ENCODE data around the gene MRPS18A. TPM values are rescaled to one million over a fixed set of nuclear protein-coding genes. Genes with fewer than 3 reads are reported as not detected.

The MRPS18A gene
- total RNA-seq, 1 donor from 2014 or later = 45.1 TPM

- Mint-ChIP-seq H3K27ac (peak overlapping the region; percentile 56), H3K36me3 (ENCODE audit: low read depth) (no peaks in the 10 kb centered on the region), H3K4me1 (ENCODE audit: low read depth) (peaks cover 25% of the 10 kb centered on the region), H3K4me3 (ENCODE audit: low read depth) (no peak overlapping the region), H3K9me3 (peaks cover 4% of the 10 kb centered on the region), H3K27me3 (ENCODE audit: low read depth) (peaks cover 7% of the 10 kb centered on the region)
- peak; percentile 67 for DNase-seq (ENCODE audit: low spot score)
- intact Hi-C loops (cut with micrococcal nuclease) = loop anchor here (1.0 to 2.0 kb wide), 4 partner anchors 48 to 354 kb away; no protein-coding TSS in a partner anchor
Measured at GRCh38 chr6:43724914-43725642, 37.5 kb upstream of the MRPS18A start.

- DNase-seq (ENCODE audit: low spot score) = no peak
- Mint-ChIP-seq H3K9me3 (peaks cover 4% of the 10 kb centered on the region), H3K36me3 (ENCODE audit: low read depth) (no peaks in the 10 kb centered on the region), H3K27ac (peak overlapping the region; percentile 56), H3K4me3 (ENCODE audit: low read depth) (no peak overlapping the region), H3K4me1 (ENCODE audit: low read depth) (peaks cover 25% of the 10 kb centered on the region), H3K27me3 (ENCODE audit: low read depth) (peaks cover 12% of the 10 kb centered on the region)
- intact Hi-C loops (cut with micrococcal nuclease) = loop anchor here (1.0 to 2.0 kb wide), 3 partner anchors 48 to 355 kb away; no protein-coding TSS in a partner anchor
Measured at GRCh38 chr6:43724354-43724753, 36.8 kb upstream of the MRPS18A start.

- H3K27me3 Mint-ChIP-seq (ENCODE audit: low read depth) = peaks cover 12% of the 10 kb centered on the region
- intact Hi-C loops (cut with micrococcal nuclease) = loop anchor here (1.0 to 2.0 kb wide), 3 partner anchors 49 to 355 kb away; no protein-coding TSS in a partner anchor
- H3K4me1 Mint-ChIP-seq (ENCODE audit: low read depth) = peaks cover 25% of the 10 kb centered on the region
- no peaks in the 10 kb centered on the region for H3K9me3 Mint-ChIP-seq
- no peak overlapping the region for H3K4me3 Mint-ChIP-seq (ENCODE audit: low read depth)
- H3K36me3 Mint-ChIP-seq (ENCODE audit: low read depth) = no peaks in the 10 kb centered on the region
- no peak overlapping the region for H3K27ac Mint-ChIP-seq
- DNase-seq (ENCODE audit: low spot score) = peak; percentile 55
Measured at GRCh38 chr6:43723737-43724295, 36.2 kb upstream of the MRPS18A start.

GRCh38 chr6:43722920-43723545 is 35.4 kb upstream of the MRPS18A start:
- Mint-ChIP-seq H3K27me3 (ENCODE audit: low read depth) (peaks cover 12% of the 10 kb centered on the region), H3K36me3 (ENCODE audit: low read depth) (no peaks in the 10 kb centered on the region), H3K4me3 (ENCODE audit: low read depth) (no peak overlapping the region), H3K27ac (no peak overlapping the region), H3K4me1 (ENCODE audit: low read depth) (peaks cover 25% of the 10 kb centered on the region), H3K9me3 (no peaks in the 10 kb centered on the region)
- no peak for DNase-seq (ENCODE audit: low spot score)
- intact Hi-C loops (cut with micrococcal nuclease) = no loop called here

DNA sequence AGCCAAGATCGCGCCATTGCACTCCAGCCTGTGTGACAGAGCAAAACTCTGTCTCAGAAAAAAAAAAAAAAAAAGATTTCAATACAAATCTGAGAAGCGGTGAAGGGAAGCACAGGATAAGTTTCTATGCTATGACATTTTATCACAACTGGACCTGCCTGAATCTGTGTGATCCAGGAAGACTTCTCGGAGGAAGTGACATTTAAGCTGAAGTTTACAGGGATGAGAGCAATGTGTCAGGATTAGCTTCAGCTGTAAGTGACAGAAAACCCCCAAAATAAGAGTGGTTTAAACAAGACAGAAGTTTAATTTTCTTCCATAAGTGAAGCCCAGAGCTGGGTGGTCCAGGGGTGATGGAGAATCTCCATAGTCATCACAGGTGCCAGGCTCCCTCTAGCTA is 33.4 kb upstream of the MRPS18A start:
- intact Hi-C loops (cut with micrococcal nuclease) = no loop called here
- peaks cover 12% of the 10 kb centered on the region for H3K27me3 Mint-ChIP-seq (ENCODE audit: low read depth)
- no peaks in the 10 kb centered on the region for H3K36me3 Mint-ChIP-seq (ENCODE audit: low read depth)
- no peak for DNase-seq (ENCODE audit: low spot score)
- no peak overlapping the region for H3K27ac Mint-ChIP-seq
- no peaks in the 10 kb centered on the region for H3K9me3 Mint-ChIP-seq
- H3K4me1 Mint-ChIP-seq (ENCODE audit: low read depth) = peaks cover 23% of the 10 kb centered on the region
- no peak overlapping the region for H3K4me3 Mint-ChIP-seq (ENCODE audit: low read depth)

DNA sequence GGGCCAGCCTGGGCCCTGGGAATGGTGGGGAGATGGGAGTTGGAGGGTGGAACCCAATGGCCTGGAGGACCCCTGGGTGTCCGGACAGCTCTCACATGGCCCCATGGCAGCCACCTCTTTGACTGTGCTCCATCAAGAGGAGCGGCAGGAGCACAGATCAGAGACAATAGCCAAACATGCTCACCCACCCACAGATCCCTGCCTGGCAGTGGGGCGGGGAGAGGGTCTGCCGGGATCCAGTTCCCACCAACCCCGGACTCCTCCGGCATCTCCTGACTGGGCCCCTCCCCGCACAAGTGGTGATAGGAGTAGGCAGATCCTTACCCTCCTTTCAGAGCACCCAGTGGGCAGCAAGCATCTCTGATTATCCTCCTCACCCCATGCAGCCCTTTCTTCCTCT is 31.9 kb upstream of the MRPS18A start:
- Mint-ChIP-seq H3K4me3 (ENCODE audit: low read depth) (no peak overlapping the region), H3K36me3 (ENCODE audit: low read depth) (no peaks in the 10 kb centered on the region), H3K27me3 (ENCODE audit: low read depth) (peaks cover 12% of the 10 kb centered on the region), H3K4me1 (ENCODE audit: low read depth) (peaks cover 12% of the 10 kb centered on the region), H3K9me3 (no peaks in the 10 kb centered on the region), H3K27ac (no peak overlapping the region)
- intact Hi-C loops (cut with micrococcal nuclease) = no loop called here
- no peak for DNase-seq (ENCODE audit: low spot score)

- intact Hi-C loops (cut with micrococcal nuclease) = no loop called here
- Mint-ChIP-seq H3K27me3 (ENCODE audit: low read depth) (peaks cover 12% of the 10 kb centered on the region), H3K4me1 (ENCODE audit: low read depth) (peaks cover 7% of the 10 kb centered on the region), H3K27ac (no peak overlapping the region), H3K36me3 (ENCODE audit: low read depth) (no peaks in the 10 kb centered on the region), H3K4me3 (ENCODE audit: low read depth) (no peak overlapping the region), H3K9me3 (no peaks in the 10 kb centered on the region)
- no peak for DNase-seq (ENCODE audit: low spot score)
Measured at GRCh38 chr6:43718387-43719105, 31.0 kb upstream of the MRPS18A start.

GRCh38 chr6:43717822-43718221 is 30.2 kb upstream of the MRPS18A start:
- intact Hi-C loops (cut with micrococcal nuclease) = no loop called here
- no peaks in the 10 kb centered on the region for H3K36me3 Mint-ChIP-seq (ENCODE audit: low read depth)
- no peak overlapping the region for H3K4me3 Mint-ChIP-seq (ENCODE audit: low read depth)
- no peaks in the 10 kb centered on the region for H3K9me3 Mint-ChIP-seq
- DNase-seq (ENCODE audit: low spot score) = no peak
- no peak overlapping the region for H3K27ac Mint-ChIP-seq
- peaks cover 12% of the 10 kb centered on the region for H3K27me3 Mint-ChIP-seq (ENCODE audit: low read depth)
- H3K4me1 Mint-ChIP-seq (ENCODE audit: low read depth) = peaks cover 5% of the 10 kb centered on the region

DNA sequence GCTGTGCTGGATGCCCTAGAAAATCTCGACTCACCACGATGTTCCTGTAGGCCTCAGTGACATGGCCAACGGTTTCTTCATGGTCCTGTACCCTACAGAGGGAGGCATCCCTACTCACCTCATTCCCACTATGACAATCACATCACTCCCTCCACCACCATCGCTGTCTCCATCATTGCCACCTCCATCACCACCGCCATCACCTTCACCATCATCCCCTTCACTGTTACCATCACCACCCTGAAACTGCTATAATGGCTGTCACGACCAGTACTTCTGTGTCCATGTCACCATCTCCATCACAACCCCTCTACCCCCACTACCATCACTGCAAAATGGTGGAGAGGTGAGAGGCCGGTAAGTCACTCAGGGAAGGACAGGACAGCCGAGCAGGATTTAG is 29.8 kb upstream of the MRPS18A start:
- H3K36me3 Mint-ChIP-seq (ENCODE audit: low read depth) = no peaks in the 10 kb centered on the region
- intact Hi-C loops (cut with micrococcal nuclease) = no loop called here
- no peak overlapping the region for H3K27ac Mint-ChIP-seq
- no peak overlapping the region for H3K4me3 Mint-ChIP-seq (ENCODE audit: low read depth)
- DNase-seq (ENCODE audit: low spot score) = no peak
- peaks cover 13% of the 10 kb centered on the region for H3K27me3 Mint-ChIP-seq (ENCODE audit: low read depth)
- no peaks in the 10 kb centered on the region for H3K9me3 Mint-ChIP-seq
- peaks cover 5% of the 10 kb centered on the region for H3K4me1 Mint-ChIP-seq (ENCODE audit: low read depth)

DNA sequence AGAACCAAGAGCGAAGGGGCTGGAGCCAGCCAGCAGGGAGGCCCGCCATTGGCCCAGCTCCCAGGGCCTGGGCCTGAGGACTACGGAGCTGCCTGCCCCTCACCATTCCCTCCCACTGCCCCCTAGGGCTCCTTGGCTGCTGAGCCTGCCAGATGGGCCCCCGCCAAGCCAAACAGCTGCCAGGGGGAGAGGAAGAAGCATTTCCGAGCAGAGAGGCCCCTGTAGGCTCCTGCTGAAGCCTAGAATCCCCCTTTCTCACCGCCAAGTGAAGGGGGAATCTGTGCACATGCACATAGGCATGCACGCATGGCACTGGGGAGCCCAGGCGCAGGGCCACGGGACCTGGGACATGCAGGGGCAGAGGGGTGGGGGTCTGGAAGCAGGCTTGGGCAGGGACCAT is 28.5 kb upstream of the MRPS18A start:
- no peak overlapping the region for H3K4me3 Mint-ChIP-seq (ENCODE audit: low read depth)
- no peaks in the 10 kb centered on the region for H3K9me3 Mint-ChIP-seq
- no peak for DNase-seq (ENCODE audit: low spot score)

DNA sequence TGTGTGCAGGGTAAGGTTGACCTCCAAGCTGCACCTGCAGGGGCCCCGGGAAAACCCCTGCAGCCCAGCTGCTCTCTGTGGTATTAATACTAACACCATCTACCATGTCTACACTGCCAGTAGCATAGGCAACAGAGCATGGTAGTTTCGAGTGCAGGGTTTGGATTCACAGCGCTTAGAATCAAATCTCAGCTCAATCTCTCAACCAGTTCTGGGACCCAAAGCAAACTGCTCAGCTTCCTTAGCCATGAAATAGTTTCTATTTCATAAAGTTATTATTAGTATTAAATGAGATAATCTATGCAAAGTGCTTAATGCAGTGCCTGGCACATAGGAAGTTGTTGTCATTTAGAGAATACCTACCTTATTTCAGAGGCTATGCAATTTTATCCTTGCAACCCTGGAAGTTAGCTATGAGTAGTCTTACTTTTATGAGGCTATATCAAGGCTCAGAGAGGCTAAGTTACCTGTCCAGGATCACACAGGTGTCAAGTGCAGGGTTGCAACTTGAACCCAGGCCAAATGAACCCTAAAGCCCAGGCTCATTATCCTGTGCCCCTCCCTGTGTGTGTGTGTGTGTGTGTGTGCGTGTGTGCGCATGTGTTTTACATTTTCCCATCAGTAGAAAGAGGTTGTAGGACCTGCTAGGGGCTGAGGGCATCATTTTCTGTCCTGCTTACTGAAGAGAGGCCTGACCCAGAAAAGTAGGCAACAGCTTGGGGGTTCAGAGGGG is 27.6 kb upstream of the MRPS18A start:
- H3K4me3 Mint-ChIP-seq (ENCODE audit: low read depth) = no peak overlapping the region
- no peak for DNase-seq (ENCODE audit: low spot score)
- intact Hi-C loops (cut with micrococcal nuclease) = no loop called here
- H3K27me3 Mint-ChIP-seq (ENCODE audit: low read depth) = peaks cover 21% of the 10 kb centered on the region
- peaks cover 6% of the 10 kb centered on the region for H3K4me1 Mint-ChIP-seq (ENCODE audit: low read depth)
- H3K9me3 Mint-ChIP-seq = no peaks in the 10 kb centered on the region
- H3K36me3 Mint-ChIP-seq (ENCODE audit: low read depth) = no peaks in the 10 kb centered on the region
- H3K27ac Mint-ChIP-seq = no peak overlapping the region

More for the DNA sequence above, 28.5 kb upstream of the MRPS18A start:
- Mint-ChIP-seq H3K36me3 (ENCODE audit: low read depth) (no peaks in the 10 kb centered on the region), H3K4me1 (ENCODE audit: low read depth) (peaks cover 5% of the 10 kb centered on the region), H3K27ac (no peak overlapping the region), H3K27me3 (ENCODE audit: low read depth) (peaks cover 19% of the 10 kb centered on the region)
- intact Hi-C loops (cut with micrococcal nuclease) = no loop called here

DNA sequence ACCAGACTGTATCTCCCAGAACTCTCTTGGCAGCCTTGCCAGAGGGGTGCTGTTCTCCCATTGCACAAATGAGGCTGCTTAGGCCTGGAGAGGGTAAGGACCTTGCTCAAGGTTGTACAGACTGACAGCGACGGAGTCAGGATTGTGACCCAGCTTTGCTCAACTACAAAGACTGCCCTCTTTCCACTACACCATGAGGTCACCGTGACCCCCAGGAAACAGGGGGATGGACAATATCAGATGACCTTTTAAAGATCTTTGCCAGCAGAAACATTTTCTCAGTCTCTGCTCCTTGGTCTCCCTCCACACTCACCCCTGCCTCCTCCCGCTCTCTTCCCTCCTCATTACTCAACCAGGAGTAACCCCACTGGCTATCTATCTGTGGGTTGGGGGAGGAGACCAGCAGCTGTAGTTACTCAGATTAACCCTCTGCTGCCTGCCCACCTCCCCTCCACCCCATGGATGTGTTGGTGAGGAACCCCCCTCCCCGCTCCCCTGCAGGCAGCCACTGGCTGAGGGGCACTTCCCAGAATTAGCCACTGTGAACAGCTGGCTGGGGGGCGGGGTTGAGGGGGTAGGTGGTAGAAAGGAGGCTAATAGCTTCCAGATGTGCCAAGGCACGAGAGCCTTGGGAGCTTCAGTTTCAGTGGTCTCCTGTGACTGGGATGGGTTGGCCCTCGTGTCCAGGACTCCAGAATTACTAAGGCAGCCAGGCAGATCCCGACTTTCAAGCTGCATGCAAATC is 26.9 kb upstream of the MRPS18A start:
- Mint-ChIP-seq H3K27ac (no peak overlapping the region), H3K4me3 (ENCODE audit: low read depth) (no peak overlapping the region), H3K27me3 (ENCODE audit: low read depth) (peaks cover 15% of the 10 kb centered on the region), H3K4me1 (ENCODE audit: low read depth) (peaks cover 12% of the 10 kb centered on the region), H3K9me3 (no peaks in the 10 kb centered on the region), H3K36me3 (ENCODE audit: low read depth) (no peaks in the 10 kb centered on the region)
- intact Hi-C loops (cut with micrococcal nuclease) = no loop called here
- no peak for DNase-seq (ENCODE audit: low spot score)

Data from activated T-helper 2 cell treated with anti-CD3 and anti-CD28 coated beads, Interferon-gamma antibody, Interleukin-2, Interleukin-4, amounts not matched to agents 10 μg/mL and 5 μg/mL and 100 μg/mL, durations not matched to agents 14 hours and 24 hours and 36 hours (primary cell).